Measurements from ENCODE around the gene PCSK6. TPM values are rescaled to one million over a fixed set of nuclear protein-coding genes. Genes with fewer than 3 reads are reported as not detected.
"Not testable (repeated sequence)": the region's sequence is repeated elsewhere in the genome, so short reads cannot be mapped to it uniquely, and the experiment has no call there.

The PCSK6 gene
- polyA plus RNA-seq, 4 donors, result 6.5 to 8.9 (median 7.6) TPM

GRCh38 chr15:101390060-101390459 lies 99.4 kb downstream of the PCSK6 start:
- DNase-seq (ENCODE audit: low read depth in 4 of 4, low spot score in 3 of 4), result no peak

GRCh38 chr15:101389362-101389761 lies 100.1 kb downstream of the PCSK6 start:
- no peak for DNase-seq (ENCODE audit: low read depth in 4 of 4, low spot score in 3 of 4)

- no peak for DNase-seq (ENCODE audit: low read depth in 4 of 4, low spot score in 3 of 4)
These were observed 101.5 kb downstream of the PCSK6 start for GRCh38 chr15:101388046-101388445.

GRCh38 chr15:101387574-101387973 lies 101.9 kb downstream of the PCSK6 start:
- DNase-seq (ENCODE audit: low read depth in 4 of 4, low spot score in 3 of 4), result no peak

- no peak for DNase-seq (ENCODE audit: low read depth in 4 of 4, low spot score in 3 of 4)
These were observed 102.5 kb downstream of the PCSK6 start for GRCh38 chr15:101386967-101387366.

- DNase-seq (ENCODE audit: low read depth in 4 of 4, low spot score in 3 of 4), result no peak
These were observed 103.5 kb downstream of the PCSK6 start for GRCh38 chr15:101386006-101386405.

GRCh38 chr15:101384276-101384675 lies 105.2 kb downstream of the PCSK6 start:
- DNase-seq (ENCODE audit: low read depth in 4 of 4, low spot score in 3 of 4), result no peak

- DNase-seq (ENCODE audit: low read depth in 4 of 4, low spot score in 3 of 4), result no peak
These were observed 107.0 kb downstream of the PCSK6 start for GRCh38 chr15:101382544-101382943.

- DNase-seq (ENCODE audit: low read depth in 4 of 4, low spot score in 3 of 4), result no peak
These were observed 107.8 kb downstream of the PCSK6 start for GRCh38 chr15:101381671-101382212.

GRCh38 chr15:101380146-101380545 lies 109.4 kb downstream of the PCSK6 start:
- DNase-seq (ENCODE audit: low read depth in 4 of 4, low spot score in 3 of 4), result no peak

- no peak for DNase-seq (ENCODE audit: low read depth in 4 of 4, low spot score in 3 of 4)
These were observed 109.9 kb downstream of the PCSK6 start for GRCh38 chr15:101379647-101380046.

GRCh38 chr15:101378879-101379278 lies 110.6 kb downstream of the PCSK6 start:
- DNase-seq (ENCODE audit: low read depth in 4 of 4, low spot score in 3 of 4), result no peak

GRCh38 chr15:101378171-101378755 lies 111.2 kb downstream of the PCSK6 start:
- DNase-seq (ENCODE audit: low read depth in 4 of 4, low spot score in 3 of 4), result no peak

GRCh38 chr15:101376615-101377395 lies 112.7 kb downstream of the PCSK6 start:
- no peak for DNase-seq (ENCODE audit: low read depth in 4 of 4, low spot score in 3 of 4)

- not testable (repeated sequence) for DNase-seq (ENCODE audit: low read depth in 4 of 4, low spot score in 3 of 4)
These were observed 114.5 kb downstream of the PCSK6 start for GRCh38 chr15:101375006-101375405.

- no peak for DNase-seq (ENCODE audit: low read depth in 4 of 4, low spot score in 3 of 4)
These were observed 115.2 kb downstream of the PCSK6 start for GRCh38 chr15:101374326-101374725.

- DNase-seq (ENCODE audit: low read depth in 4 of 4, low spot score in 3 of 4), result no peak
These were observed 115.9 kb downstream of the PCSK6 start for GRCh38 chr15:101373577-101373976.

- DNase-seq (ENCODE audit: low read depth in 4 of 4, low spot score in 3 of 4), result no peak
These were observed 116.5 kb downstream of the PCSK6 start for GRCh38 chr15:101372960-101373525.

- DNase-seq (ENCODE audit: low read depth in 4 of 4, low spot score in 3 of 4), result peak; percentile 12 to 33 (median 25)
These were observed 117.3 kb downstream of the PCSK6 start for GRCh38 chr15:101372149-101372577.

GRCh38 chr15:101371519-101371918 lies 118.0 kb downstream of the PCSK6 start:
- DNase-seq (ENCODE audit: low read depth in 4 of 4, low spot score in 3 of 4), result no peak

- DNase-seq (ENCODE audit: low read depth in 4 of 4, low spot score in 3 of 4), result no peak
These were observed 118.4 kb downstream of the PCSK6 start for GRCh38 chr15:101371081-101371480.
